Ectodermal cell (in vitro differentiated cells): ENCODE data around the gene ALDH1A1.
"Not testable (repeated sequence)": the region's sequence is repeated elsewhere in the genome, so short reads cannot be mapped to it uniquely, and the experiment has no call there.

Experiments used
- H3K27ac ChIP-seq: 2 replicates; pipeline ENCODE4 v1.7.0; 2013; ENCODE audit warnings: mild to moderate bottlenecking, low read depth, low read length; ENCODE audit not compliant: insufficient read depth, poor library complexity, severe bottlenecking
- H3K27me3 ChIP-seq: 2 replicates; pipeline ENCODE4 v1.7.0; 2013; ENCODE audit warnings: mild to moderate bottlenecking, low read length; ENCODE audit not compliant: insufficient read depth, control insufficient read depth, poor library complexity, severe bottlenecking
- H3K36me3 ChIP-seq: one replicate; pipeline ENCODE4 v1.7.0; 2013; ENCODE audit warnings: low read length; ENCODE audit not compliant: control insufficient read depth, insufficient read depth
- H3K4me1 ChIP-seq: one replicate; pipeline ENCODE4 v1.7.0; 2013; ENCODE audit warnings: low read length; ENCODE audit not compliant: control insufficient read depth, insufficient read depth
- H3K4me3 ChIP-seq: 2 replicates; pipeline ENCODE4 v1.7.0; 2013; ENCODE audit warnings: low read depth, low read length, control low read depth; ENCODE audit not compliant: insufficient read depth
- H3K9me3 ChIP-seq: 2 replicates; pipeline ENCODE4 v1.7.0; 2013; ENCODE audit warnings: mild to moderate bottlenecking, low read length, moderate library complexity; ENCODE audit not compliant: control insufficient read depth
- WGBS, 2 experiments: methylation state at CpG; one replicate each; pipeline ENCODE4 v1.1.7; 2013; ENCODE audit warnings: missing lambda C conversion rate in 2 of 2; 5-methylcytosine and 5-hydroxymethylcytosine counted together

ALDH1A1 gene

GRCh38 chr9:72945391-72945790 is 7.5 kb downstream of the ALDH1A1 start:
- Histone ChIP-seq H3K4me1 (no peaks in the 10 kb centered on the region), H3K27ac (no peak overlapping the region), H3K4me3 (no peak overlapping the region), H3K36me3 (no peaks in the 10 kb centered on the region), H3K9me3 (no peaks in the 10 kb centered on the region), H3K27me3 (no peaks in the 10 kb centered on the region)
- WGBS, 2 experiments: 85 to 93% methylated on average over 3 of the region's 3 CpGs

- Histone ChIP-seq H3K27ac (no peak overlapping the region), H3K36me3 (no peaks in the 10 kb centered on the region), H3K4me3 (no peak overlapping the region), H3K27me3 (no peaks in the 10 kb centered on the region), H3K9me3 (no peaks in the 10 kb centered on the region), H3K4me1 (no peaks in the 10 kb centered on the region)
- WGBS, 2 experiments: 90 to 94% methylated on average over 1 to 2 of the region's 2 CpGs
Measured at GRCh38 chr9:72943844-72944462, 8.9 kb downstream of the ALDH1A1 start.

- H3K36me3 ChIP-seq: no peaks in the 10 kb centered on the region
- no peak overlapping the region for H3K27ac ChIP-seq
- no peaks in the 10 kb centered on the region for H3K4me1 ChIP-seq
- no peaks in the 10 kb centered on the region for H3K9me3 ChIP-seq
- no peak overlapping the region for H3K4me3 ChIP-seq
- WGBS, 2 experiments: 96 to 99% methylated on average over 2 of the region's 2 CpGs
- H3K27me3 ChIP-seq: no peaks in the 10 kb centered on the region
Measured at GRCh38 chr9:72942451-72942850, 10.4 kb downstream of the ALDH1A1 start.

GRCh38 chr9:72939581-72939980 is 13.3 kb downstream of the ALDH1A1 start:
- not testable (repeated sequence) for H3K4me3 ChIP-seq, H3K27me3 ChIP-seq, H3K4me1 ChIP-seq, H3K36me3 ChIP-seq, H3K27ac ChIP-seq, H3K9me3 ChIP-seq
- WGBS, 2 experiments: 95 to 96% methylated on average over 5 to 6 of the region's 6 CpGs

- Histone ChIP-seq H3K36me3 (no peaks in the 10 kb centered on the region), H3K9me3 (no peaks in the 10 kb centered on the region), H3K4me3 (no peak overlapping the region), H3K27ac (no peak overlapping the region), H3K4me1 (no peaks in the 10 kb centered on the region), H3K27me3 (no peaks in the 10 kb centered on the region)
- 95 to 97% methylated on average over 4 of the region's 4 CpGs for WGBS, 2 experiments
Measured at GRCh38 chr9:72937545-72937944, 15.3 kb downstream of the ALDH1A1 start.

GRCh38 chr9:72936679-72937078 is 16.2 kb downstream of the ALDH1A1 start:
- WGBS, 2 experiments: 93 to 94% methylated on average over 2 of the region's 2 CpGs
- H3K36me3 ChIP-seq: no peaks in the 10 kb centered on the region
- H3K4me3 ChIP-seq: no peak overlapping the region
- no peaks in the 10 kb centered on the region for H3K4me1 ChIP-seq
- H3K27me3 ChIP-seq: no peaks in the 10 kb centered on the region
- no peak overlapping the region for H3K27ac ChIP-seq
- no peaks in the 10 kb centered on the region for H3K9me3 ChIP-seq

- Histone ChIP-seq H3K9me3 (no peaks in the 10 kb centered on the region), H3K27me3 (no peaks in the 10 kb centered on the region), H3K27ac (no peak overlapping the region), H3K4me3 (no peak overlapping the region), H3K36me3 (no peaks in the 10 kb centered on the region), H3K4me1 (no peaks in the 10 kb centered on the region)
- 98 to 100% methylated on average over 2 of the region's 2 CpGs for WGBS, 2 experiments
Measured at GRCh38 chr9:72936266-72936665, 16.6 kb downstream of the ALDH1A1 start.

GRCh38 chr9:72935595-72935994 is 17.3 kb downstream of the ALDH1A1 start:
- no peaks in the 10 kb centered on the region for H3K36me3 ChIP-seq
- no peak overlapping the region for H3K4me3 ChIP-seq
- H3K27me3 ChIP-seq: no peaks in the 10 kb centered on the region
- no peak overlapping the region for H3K27ac ChIP-seq
- no peaks in the 10 kb centered on the region for H3K4me1 ChIP-seq
- H3K9me3 ChIP-seq: no peaks in the 10 kb centered on the region
- WGBS, 2 experiments: 54 to 69% methylated on average over 2 to 3 of the region's 4 CpGs

- H3K27ac ChIP-seq: no peak overlapping the region
- no peaks in the 10 kb centered on the region for H3K27me3 ChIP-seq
- 82 to 91% methylated on average over 4 of the region's 4 CpGs for WGBS, 2 experiments
- H3K4me1 ChIP-seq: no peaks in the 10 kb centered on the region
- no peaks in the 10 kb centered on the region for H3K9me3 ChIP-seq
- no peaks in the 10 kb centered on the region for H3K36me3 ChIP-seq
- H3K4me3 ChIP-seq: no peak overlapping the region
Measured at GRCh38 chr9:72933730-72934665, 18.9 kb downstream of the ALDH1A1 start.

- Histone ChIP-seq H3K27me3 (no peaks in the 10 kb centered on the region), H3K4me3 (no peak overlapping the region), H3K9me3 (no peaks in the 10 kb centered on the region), H3K27ac (no peak overlapping the region), H3K4me1 (no peaks in the 10 kb centered on the region), H3K36me3 (no peaks in the 10 kb centered on the region)
- 93 to 100% methylated on average over 3 of the region's 3 CpGs for WGBS, 2 experiments
Measured at GRCh38 chr9:72932619-72933018, 20.2 kb downstream of the ALDH1A1 start.
